DND-41 (cell line): Measurements from ENCODE around the gene ZFPL1.

Source experiments
- ATAC-seq: fragments of 200-7000 bp; cut with Tn5 transposase; 3 replicates; pipeline ENCODE4 v1.9.1; 2021; ENCODE audit warnings: low read depth; ENCODE audit not compliant: insufficient read depth
- DNase-seq: peaks from one replicate; pipeline ENCODE4 v3.0.0-alpha.2; 2020
- H2AFZ ChIP-seq: 2 replicates; pipeline ENCODE4 v1.6.0; 2012; ENCODE audit warnings: low read depth, low read length
- H3K27ac ChIP-seq: 2 replicates; pipeline ENCODE4 v1.5.1; 2012; ENCODE audit warnings: low read length, inconsistent platforms
- H3K27me3 ChIP-seq: fragments of 200-600 bp; sonication (generic); 2 replicates; pipeline ENCODE4 v1.6.0; 2012; ENCODE audit warnings: low read length, mild to moderate bottlenecking, inconsistent platforms; ENCODE audit not compliant: insufficient read depth, poor library complexity
- H3K36me3 ChIP-seq: 2 replicates; pipeline ENCODE4 v1.5.1; 2012; ENCODE audit warnings: low read length, inconsistent platforms; ENCODE audit not compliant: insufficient read depth
- H3K4me1 ChIP-seq: 2 replicates; pipeline ENCODE4 v1.5.1; 2012; ENCODE audit warnings: mild to moderate bottlenecking, low read length; ENCODE audit not compliant: insufficient read depth
- H3K4me2 ChIP-seq: 2 replicates; pipeline ENCODE4 v1.6.0; 2012; ENCODE audit warnings: mild to moderate bottlenecking, moderate library complexity, low read length, inconsistent platforms; ENCODE audit not compliant: insufficient read depth
- H3K4me3 ChIP-seq, 2 experiments: fragments of 200-600 bp in 1 of 2; shearing (Covaris generic) in 1 of 2; 2 replicates each; pipeline ENCODE4 v1.5.1; 2012 to 2016; ENCODE audit warnings: inconsistent platforms in 2 of 2, low read length in 2 of 2, mild to moderate bottlenecking in 2 of 2, low read depth in 1 of 2, moderate library complexity in 1 of 2
- H3K79me2 ChIP-seq: 2 replicates; pipeline ENCODE4 v1.6.0; 2012; ENCODE audit warnings: low read length, inconsistent platforms; ENCODE audit not compliant: insufficient read depth
- H3K9ac ChIP-seq: 2 replicates; pipeline ENCODE4 v1.6.0; 2012; ENCODE audit warnings: low read depth, mild to moderate bottlenecking, inconsistent platforms, low read length, moderate library complexity
- H3K9me3 ChIP-seq: 2 replicates; pipeline ENCODE4 v1.5.1; 2012; ENCODE audit warnings: low read length, moderate library complexity, mild to moderate bottlenecking, inconsistent platforms; ENCODE audit not compliant: insufficient read depth, severe bottlenecking
- H4K20me1 ChIP-seq: 2 replicates; pipeline ENCODE4 v1.6.0; 2012; ENCODE audit warnings: low read length; ENCODE audit not compliant: insufficient read depth
- CTCF ChIP-seq: IDR thresholded peaks from 2 replicates; pipeline ENCODE4 v1.5.1; 2012; ENCODE audit warnings: borderline replicate concordance, low read length, moderate library complexity, mild to moderate bottlenecking; ENCODE audit not compliant: poor library complexity, severe bottlenecking; ENCODE audit errors: extremely low read depth
- EZH2 ChIP-seq: IDR thresholded peaks from 3 replicates; pipeline ENCODE4 v1.6.1; 2012; ENCODE audit warnings: borderline replicate concordance, low read depth, mild to moderate bottlenecking, moderate library complexity, low read length, inconsistent platforms; ENCODE audit not compliant: severe bottlenecking

ZFPL1 gene

GRCh38 chr11:65131417-65131776 lies 47.4 kb downstream of the ZFPL1 start:
- H3K27ac ChIP-seq, result no peak overlapping the region

DNA sequence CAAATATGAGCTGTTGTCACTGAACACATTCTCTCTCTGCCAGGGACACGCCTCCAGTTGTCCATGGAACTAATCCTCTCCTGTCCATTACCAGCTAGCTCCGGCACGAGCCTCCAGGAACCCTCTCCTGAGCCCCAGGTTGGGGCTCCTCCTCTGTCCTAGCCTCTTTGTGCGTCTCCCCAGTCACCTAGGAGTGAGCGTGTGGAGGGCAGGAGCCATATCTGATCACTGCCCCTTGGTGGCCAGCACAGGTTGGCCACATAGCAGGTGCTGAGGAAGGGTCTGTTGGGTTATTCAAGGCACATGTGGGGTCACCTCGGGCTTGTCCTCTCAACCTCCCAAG lies 47.8 kb downstream of the ZFPL1 start:
- no peak for ATAC-seq
- Histone ChIP-seq H3K4me2 (0 out of 2 replicates have a peak overlapping the region, but pooled peaks have one; percentile 83), H3K4me1 (peaks cover 29% of the 10 kb centered on the region), H3K36me3 (peaks cover 62% of the 10 kb centered on the region), H3K9ac (no peak overlapping the region), H4K20me1 (peaks cover 21% of the 10 kb centered on the region), H3K27me3 (no peaks in the 10 kb centered on the region), H3K4me3 (no peak overlapping the region), H3K79me2 (peaks cover 26% of the 10 kb centered on the region), H3K9me3 (no peaks in the 10 kb centered on the region), H3K27ac (no peak overlapping the region), H2AFZ (no peak overlapping the region)
- no peak for TF ChIP-seq EZH2
- no peak for TF ChIP-seq CTCF
- DNase-seq, result no peak

More at GRCh38 chr11:65131417-65131776, 47.4 kb downstream of the ZFPL1 start:
- no peak overlapping the region for H2AFZ ChIP-seq
- H3K27me3 ChIP-seq, result no peaks in the 10 kb centered on the region
- H3K36me3 ChIP-seq, result peaks cover 67% of the 10 kb centered on the region
- peaks cover 26% of the 10 kb centered on the region for H3K79me2 ChIP-seq
- H4K20me1 ChIP-seq, result peaks cover 21% of the 10 kb centered on the region
- H3K4me3 ChIP-seq, result no peak overlapping the region
- TF ChIP-seq CTCF, result no peak
- H3K9ac ChIP-seq, result no peak overlapping the region
- H3K4me2 ChIP-seq, result no peak overlapping the region
- ATAC-seq, result no peak
- DNase-seq, result no peak
- no peaks in the 10 kb centered on the region for H3K9me3 ChIP-seq
- peaks cover 29% of the 10 kb centered on the region for H3K4me1 ChIP-seq

- Histone ChIP-seq H3K9me3 (no peaks in the 10 kb centered on the region), H3K27me3 (no peaks in the 10 kb centered on the region), H4K20me1 (peaks cover 21% of the 10 kb centered on the region), H3K27ac (no peak overlapping the region), H3K9ac (peak overlapping the region; percentile 82; the same call in 1 of the 2 replicates), H2AFZ (no peak overlapping the region), H3K4me1 (peaks cover 29% of the 10 kb centered on the region), H3K79me2 (peaks cover 26% of the 10 kb centered on the region), H3K4me3 (peak overlapping the region in 1 of 2 experiments; percentile 86; a peak in 3 of 4 replicates), H3K4me2 (peak overlapping the region; percentile 83), H3K36me3 (peaks cover 56% of the 10 kb centered on the region)
- ATAC-seq (no peak), DNase-seq (no peak)
- TF ChIP-seq CTCF (no peak), EZH2 (no peak)
Observed at GRCh38 chr11:65132238-65132987, 48.4 kb downstream of the ZFPL1 start.
